IPS DF 4.7 (cell line): ENCODE results near the gene CDKN1A.

Experiments used
- DNase-seq: peaks from one replicate; pipeline ENCODE4 v3.0.0-alpha.2; 2013; ENCODE audit warnings: low spot score; ENCODE audit errors: extremely low read depth

The CDKN1A gene

GRCh38 chr6:36655085-36655724, 23.3 kb upstream of the CDKN1A start:
- no peak for DNase-seq

DNA sequence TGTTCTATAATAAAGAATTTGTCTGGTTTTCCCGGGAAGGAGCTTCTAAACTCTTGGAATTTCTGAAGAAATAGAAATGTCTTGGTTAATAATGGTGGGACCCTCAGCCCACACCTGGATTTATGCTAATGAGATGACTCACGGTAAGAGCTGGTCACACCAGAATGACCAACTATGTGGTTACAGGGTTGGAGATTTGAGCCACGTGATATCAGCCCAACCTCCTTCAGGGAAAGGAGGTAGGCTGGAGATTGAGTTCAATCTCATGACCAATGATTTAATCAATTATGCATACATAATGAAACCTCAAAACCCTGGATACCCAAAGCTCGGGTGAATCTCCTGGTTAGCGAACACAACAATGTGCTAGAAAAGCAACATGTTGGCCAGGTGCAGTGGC, 22.1 kb upstream of the CDKN1A start:
- no peak for DNase-seq

- no peak for DNase-seq
These were observed 21.2 kb upstream of the CDKN1A start for GRCh38 chr6:36657271-36657670.

- DNase-seq, result no peak
These were observed 20.5 kb upstream of the CDKN1A start for GRCh38 chr6:36657942-36658544.

GRCh38 chr6:36659271-36659670, 19.2 kb upstream of the CDKN1A start:
- no peak for DNase-seq

GRCh38 chr6:36660771-36661471, 17.6 kb upstream of the CDKN1A start:
- no peak for DNase-seq

GRCh38 chr6:36662380-36662779, 16.1 kb upstream of the CDKN1A start:
- no peak for DNase-seq

GRCh38 chr6:36662827-36663256, 15.7 kb upstream of the CDKN1A start:
- DNase-seq, result no peak

GRCh38 chr6:36663504-36664446, 14.7 kb upstream of the CDKN1A start:
- no peak for DNase-seq

DNA sequence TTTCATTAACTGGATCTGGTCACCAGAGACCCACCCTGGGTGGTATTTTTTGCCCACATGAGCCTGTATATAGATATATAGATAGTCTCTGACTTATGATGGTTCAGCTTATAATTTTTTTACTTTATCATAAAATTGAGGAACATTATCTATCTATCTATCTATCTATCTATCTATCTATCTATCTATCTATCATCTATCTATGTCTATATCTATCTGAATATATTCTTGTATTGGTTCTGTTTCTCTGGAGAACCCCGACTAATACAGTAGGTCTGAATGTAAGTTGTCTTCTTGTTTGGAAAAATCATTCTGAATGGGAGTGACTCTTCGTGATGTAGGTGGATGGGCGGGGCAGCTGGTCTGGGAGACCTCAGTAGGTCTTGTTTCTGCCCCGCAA, 13.3 kb upstream of the CDKN1A start:
- no peak for DNase-seq

- DNase-seq, result no peak
These were observed 12.2 kb upstream of the CDKN1A start for GRCh38 chr6:36666287-36666686.

GRCh38 chr6:36666826-36667591, 11.5 kb upstream of the CDKN1A start:
- no peak for DNase-seq

DNA sequence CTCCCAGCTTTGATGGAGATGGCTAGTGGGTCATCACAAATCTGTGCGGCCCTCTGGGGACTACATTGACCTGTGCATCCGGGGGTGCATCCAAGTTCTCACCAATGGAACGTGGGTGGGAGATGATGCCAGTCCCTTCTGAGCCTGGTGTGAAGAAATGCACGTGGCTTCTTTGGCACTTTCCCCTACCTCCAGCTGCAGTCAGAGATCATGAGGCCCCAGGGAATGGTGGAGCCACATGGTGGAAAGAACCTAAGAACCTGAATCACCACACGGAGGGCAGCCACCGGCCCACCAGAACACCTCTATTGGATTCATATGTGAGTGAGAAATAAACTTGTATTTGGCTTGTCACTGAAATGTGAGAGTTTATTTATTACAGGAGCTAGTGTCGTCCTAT, 9.9 kb upstream of the CDKN1A start:
- DNase-seq, result no peak

- DNase-seq, result no peak
These were observed 9.5 kb upstream of the CDKN1A start for GRCh38 chr6:36669002-36669401.

GRCh38 chr6:36670271-36670670, 8.2 kb upstream of the CDKN1A start:
- no peak for DNase-seq

DNA sequence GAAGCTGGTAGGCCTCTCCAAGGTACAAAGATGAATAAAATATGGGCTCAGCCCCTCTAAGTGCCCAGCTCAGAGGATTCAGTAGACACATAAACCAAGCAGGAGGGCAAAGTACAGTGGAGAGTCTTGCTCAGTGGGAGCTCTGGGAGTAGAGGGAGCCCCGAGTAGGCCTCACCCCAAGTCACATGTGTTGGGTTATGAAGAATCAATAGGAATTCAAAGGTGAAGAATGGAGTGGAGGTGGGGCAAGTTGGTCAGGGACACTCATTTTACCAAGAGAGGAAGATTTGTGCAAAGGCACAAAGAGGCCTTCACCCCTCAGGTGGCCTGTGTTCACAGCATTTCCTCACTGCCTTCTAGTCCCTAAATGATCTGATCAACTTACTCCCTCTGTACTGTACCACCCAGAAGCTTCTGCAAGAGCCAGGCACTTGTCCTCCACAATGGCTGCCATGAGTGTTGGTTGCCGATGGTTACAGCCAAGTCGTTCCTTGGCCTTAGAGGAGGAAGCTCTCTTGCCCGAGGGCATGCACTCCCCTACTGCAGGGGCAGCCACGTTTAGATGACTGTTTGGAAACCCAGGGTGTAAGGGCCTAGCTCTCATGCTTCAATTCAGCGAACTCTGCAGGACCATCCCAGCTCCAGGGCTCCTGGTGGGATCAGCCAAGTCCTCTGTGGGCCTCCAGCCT, 6.7 kb upstream of the CDKN1A start:
- no peak for DNase-seq

GRCh38 chr6:36673882-36674281, 4.6 kb upstream of the CDKN1A start:
- DNase-seq, result no peak

- no peak for DNase-seq
These were observed 3.6 kb upstream of the CDKN1A start for GRCh38 chr6:36674942-36675341.

GRCh38 chr6:36676141-36677058, 2.1 kb upstream of the CDKN1A start:
- no peak for DNase-seq
